B cell (primary cell): ENCODE data around the gene ETDC.

Experiments used
- EZH2 ChIP-seq: IDR thresholded peaks from 2 replicates; pipeline ENCODE4 v1.6.1; 2012; ENCODE audit warnings: borderline replicate concordance, low read depth, mild to moderate bottlenecking, moderate library complexity, low read length; ENCODE audit not compliant: insufficient read depth, poor library complexity, severe bottlenecking
- TF ChIP-seq, protein P1 (sequence below): fragments of 200-600 bp; IDR thresholded peaks from one replicate; pipeline ENCODE4 v1.8.0; 2022; ENCODE audit warnings: antibody characterized with exemption, mild to moderate bottlenecking

DNA sequence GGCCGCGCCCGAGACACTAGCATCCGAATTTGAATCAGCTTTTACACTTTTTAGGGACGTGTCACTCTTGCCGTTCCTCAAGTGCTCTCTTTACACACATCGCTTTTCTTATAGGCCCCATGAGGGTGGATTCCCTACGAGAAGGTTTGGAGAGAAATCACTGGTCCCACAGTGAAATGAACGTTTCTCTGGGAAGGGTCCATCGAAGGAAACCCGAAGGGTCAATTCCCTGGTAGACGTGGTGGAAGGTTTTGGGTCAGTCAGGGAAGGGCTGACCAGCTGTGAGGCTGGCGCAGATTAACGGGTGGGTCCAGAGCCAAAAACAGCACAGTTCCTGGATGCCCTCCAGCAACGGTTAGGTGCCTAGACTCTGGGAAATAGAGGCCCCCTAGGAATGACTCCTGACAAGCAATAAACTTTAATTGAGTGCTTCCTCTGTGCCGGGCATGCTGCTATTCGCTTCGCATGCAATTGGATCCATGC, 35.9 kb downstream of the ETDC start:
- TF ChIP-seq, protein P1, sequence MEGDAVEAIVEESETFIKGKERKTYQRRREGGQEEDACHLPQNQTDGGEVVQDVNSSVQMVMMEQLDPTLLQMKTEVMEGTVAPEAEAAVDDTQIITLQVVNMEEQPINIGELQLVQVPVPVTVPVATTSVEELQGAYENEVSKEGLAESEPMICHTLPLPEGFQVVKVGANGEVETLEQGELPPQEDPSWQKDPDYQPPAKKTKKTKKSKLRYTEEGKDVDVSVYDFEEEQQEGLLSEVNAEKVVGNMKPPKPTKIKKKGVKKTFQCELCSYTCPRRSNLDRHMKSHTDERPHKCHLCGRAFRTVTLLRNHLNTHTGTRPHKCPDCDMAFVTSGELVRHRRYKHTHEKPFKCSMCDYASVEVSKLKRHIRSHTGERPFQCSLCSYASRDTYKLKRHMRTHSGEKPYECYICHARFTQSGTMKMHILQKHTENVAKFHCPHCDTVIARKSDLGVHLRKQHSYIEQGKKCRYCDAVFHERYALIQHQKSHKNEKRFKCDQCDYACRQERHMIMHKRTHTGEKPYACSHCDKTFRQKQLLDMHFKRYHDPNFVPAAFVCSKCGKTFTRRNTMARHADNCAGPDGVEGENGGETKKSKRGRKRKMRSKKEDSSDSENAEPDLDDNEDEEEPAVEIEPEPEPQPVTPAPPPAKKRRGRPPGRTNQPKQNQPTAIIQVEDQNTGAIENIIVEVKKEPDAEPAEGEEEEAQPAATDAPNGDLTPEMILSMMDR: no peak
- no peak for TF ChIP-seq EZH2
